Mesodermal cell (in vitro differentiated cells): ENCODE results near the gene ARHGAP45.
"Not testable (repeated sequence)": the region's sequence is repeated elsewhere in the genome, so short reads cannot be mapped to it uniquely, and the experiment has no call there.

ENCODE experiments used
- H3K27ac ChIP-seq: 2 replicates; pipeline ENCODE4 v1.7.0; 2013; ENCODE audit warnings: mild to moderate bottlenecking, low read depth, low read length, moderate library complexity; ENCODE audit not compliant: severe bottlenecking
- H3K36me3 ChIP-seq: 2 replicates; pipeline ENCODE4 v1.7.1; 2013; ENCODE audit warnings: mild to moderate bottlenecking, low read length, moderate library complexity; ENCODE audit not compliant: control insufficient read depth, insufficient read depth
- H3K4me1 ChIP-seq: one replicate; pipeline ENCODE4 v1.7.1; 2013; ENCODE audit warnings: mild to moderate bottlenecking, low read length; ENCODE audit not compliant: insufficient read depth, control insufficient read depth, poor library complexity, severe bottlenecking
- H3K4me3 ChIP-seq: 2 replicates; pipeline ENCODE4 v1.7.0; 2013; ENCODE audit warnings: low read length, control low read depth, mild to moderate bottlenecking; ENCODE audit not compliant: insufficient read depth, poor library complexity, severe bottlenecking; ENCODE audit errors: extremely low read depth
- H3K9me3 ChIP-seq: 2 replicates; pipeline ENCODE4 v1.7.1; 2013; ENCODE audit warnings: mild to moderate bottlenecking, low read length, moderate library complexity; ENCODE audit not compliant: control insufficient read depth
- WGBS, 2 experiments: methylation state at CpG; one replicate each; pipeline ENCODE4 v1.1.5; 2013; ENCODE audit warnings: missing lambda C conversion rate in 2 of 2; ENCODE audit not compliant: insufficient coverage in 2 of 2; 5-methylcytosine and 5-hydroxymethylcytosine counted together

ARHGAP45 gene

GRCh38 chr19:1110809-1111640, 44.1 kb downstream of the ARHGAP45 start:
- 87 to 94% methylated on average over 12 to 15 of the region's 18 CpGs for WGBS, 2 experiments
- H3K27ac ChIP-seq = no peak overlapping the region
- H3K9me3 ChIP-seq = no peaks in the 10 kb centered on the region
- peaks cover 46% of the 10 kb centered on the region for H3K36me3 ChIP-seq
- no peak overlapping the region for H3K4me3 ChIP-seq
- H3K4me1 ChIP-seq = peaks cover 14% of the 10 kb centered on the region

GRCh38 chr19:1111641-1112267, 44.8 kb downstream of the ARHGAP45 start:
- peaks cover 10% of the 10 kb centered on the region for H3K4me1 ChIP-seq
- no peak overlapping the region for H3K4me3 ChIP-seq
- peaks cover 44% of the 10 kb centered on the region for H3K36me3 ChIP-seq
- no peak overlapping the region for H3K27ac ChIP-seq
- WGBS, 2 experiments = 97 to 98% methylated on average over 10 to 14 of the region's 18 CpGs
- no peaks in the 10 kb centered on the region for H3K9me3 ChIP-seq

GRCh38 chr19:1112268-1113029, 45.5 kb downstream of the ARHGAP45 start:
- no peak overlapping the region for H3K4me3 ChIP-seq
- no peak overlapping the region for H3K27ac ChIP-seq
- WGBS, 2 experiments = 91% methylated on average over 62 to 65 of the region's 71 CpGs
- H3K4me1 ChIP-seq = peaks cover 6% of the 10 kb centered on the region
- no peaks in the 10 kb centered on the region for H3K9me3 ChIP-seq
- peaks cover 44% of the 10 kb centered on the region for H3K36me3 ChIP-seq

DNA sequence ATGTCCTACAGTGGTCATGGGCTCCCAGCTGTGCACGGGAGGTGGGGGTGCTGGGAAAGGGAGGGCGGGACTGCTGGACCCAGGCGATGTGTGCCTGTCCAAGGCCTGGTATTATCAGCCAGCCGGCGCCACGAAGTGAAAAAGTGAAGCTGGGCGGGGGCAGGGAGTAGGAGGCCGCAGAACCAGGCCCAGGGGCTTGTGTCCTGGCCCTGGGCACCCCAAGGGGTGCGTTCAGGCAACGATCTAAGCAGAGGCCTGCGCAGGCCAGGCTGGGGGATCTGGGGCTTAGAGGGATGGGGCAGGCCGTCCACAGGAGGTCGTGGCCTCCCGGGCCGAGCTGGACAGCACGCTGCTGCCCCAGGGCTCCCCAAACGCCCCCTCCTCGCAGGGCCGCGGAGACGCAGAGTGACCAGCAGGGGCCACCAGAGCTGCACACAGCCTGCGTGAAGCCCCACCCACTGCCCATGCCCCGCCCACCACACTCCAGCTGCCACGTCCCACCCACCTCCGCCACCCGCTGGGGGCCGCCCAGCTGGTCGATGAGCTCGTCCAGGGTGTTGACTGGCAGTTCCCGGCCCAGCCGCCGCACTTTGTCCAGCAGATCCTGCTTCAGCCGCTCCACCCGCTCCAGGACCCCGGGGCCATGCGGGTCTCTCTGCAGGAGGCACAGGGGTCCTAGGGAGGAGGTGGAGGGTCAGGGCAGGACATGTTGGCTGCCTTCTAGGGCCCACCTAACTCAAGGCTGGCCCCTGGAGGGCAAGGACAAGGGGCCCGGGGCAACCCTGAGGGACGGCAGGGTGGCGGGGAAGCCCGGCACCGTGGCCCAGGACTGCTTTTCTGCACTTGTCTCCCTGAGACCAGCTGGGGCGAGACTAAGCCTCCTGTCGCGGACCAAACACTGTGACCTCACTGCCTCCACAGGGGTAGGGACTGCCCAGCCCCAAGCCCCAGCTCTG, 46.3 kb downstream of the ARHGAP45 start:
- Histone ChIP-seq H3K36me3 (peaks cover 52% of the 10 kb centered on the region), H3K9me3 (no peaks in the 10 kb centered on the region), H3K4me3 (no peak overlapping the region), H3K27ac (peak overlapping the region; percentile 86), H3K4me1 (peaks cover 6% of the 10 kb centered on the region)
- 53 to 65% methylated on average over 32 to 43 of the region's 44 CpGs for WGBS, 2 experiments

DNA sequence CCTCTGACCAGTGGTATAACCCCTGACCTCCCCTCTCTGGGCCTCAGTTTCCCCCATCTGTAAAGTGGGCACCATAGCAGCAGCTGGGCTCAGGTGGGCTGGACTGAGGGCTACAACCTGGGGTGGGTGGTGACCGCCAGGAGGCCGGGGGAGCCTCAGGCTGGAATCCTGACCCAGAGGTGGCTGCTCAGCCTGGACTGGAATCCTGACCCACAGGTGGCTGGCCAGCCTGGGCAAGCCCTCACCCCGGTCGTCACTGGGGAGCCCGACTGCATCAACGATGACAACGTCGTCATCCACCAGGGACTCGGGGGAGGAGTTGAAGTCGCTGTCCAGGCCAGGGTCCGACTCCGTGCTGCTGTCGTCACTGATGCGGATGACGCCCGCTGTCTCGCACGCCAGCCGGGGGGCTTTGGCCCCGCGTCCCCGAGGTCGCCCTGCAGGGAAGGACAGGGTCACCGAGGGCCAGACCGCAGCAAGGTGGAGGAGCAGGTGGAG, 47.1 kb downstream of the ARHGAP45 start:
- H3K4me3 ChIP-seq = no peak overlapping the region
- 95 to 96% methylated on average over 20 to 25 of the region's 25 CpGs for WGBS, 2 experiments

GRCh38 chr19:1114728-1115127, 47.8 kb downstream of the ARHGAP45 start:
- H3K36me3 ChIP-seq = peaks cover 63% of the 10 kb centered on the region
- not testable (repeated sequence) for H3K4me1 ChIP-seq, H3K4me3 ChIP-seq, H3K27ac ChIP-seq, H3K9me3 ChIP-seq
- 93 to 98% methylated on average over 3 to 8 of the region's 9 CpGs for WGBS, 2 experiments

More for the DNA sequence above, 47.1 kb downstream of the ARHGAP45 start:
- H3K9me3 ChIP-seq = no peaks in the 10 kb centered on the region
- H3K27ac ChIP-seq = peak overlapping the region; percentile 86
- peaks cover 6% of the 10 kb centered on the region for H3K4me1 ChIP-seq
- peaks cover 58% of the 10 kb centered on the region for H3K36me3 ChIP-seq

DNA sequence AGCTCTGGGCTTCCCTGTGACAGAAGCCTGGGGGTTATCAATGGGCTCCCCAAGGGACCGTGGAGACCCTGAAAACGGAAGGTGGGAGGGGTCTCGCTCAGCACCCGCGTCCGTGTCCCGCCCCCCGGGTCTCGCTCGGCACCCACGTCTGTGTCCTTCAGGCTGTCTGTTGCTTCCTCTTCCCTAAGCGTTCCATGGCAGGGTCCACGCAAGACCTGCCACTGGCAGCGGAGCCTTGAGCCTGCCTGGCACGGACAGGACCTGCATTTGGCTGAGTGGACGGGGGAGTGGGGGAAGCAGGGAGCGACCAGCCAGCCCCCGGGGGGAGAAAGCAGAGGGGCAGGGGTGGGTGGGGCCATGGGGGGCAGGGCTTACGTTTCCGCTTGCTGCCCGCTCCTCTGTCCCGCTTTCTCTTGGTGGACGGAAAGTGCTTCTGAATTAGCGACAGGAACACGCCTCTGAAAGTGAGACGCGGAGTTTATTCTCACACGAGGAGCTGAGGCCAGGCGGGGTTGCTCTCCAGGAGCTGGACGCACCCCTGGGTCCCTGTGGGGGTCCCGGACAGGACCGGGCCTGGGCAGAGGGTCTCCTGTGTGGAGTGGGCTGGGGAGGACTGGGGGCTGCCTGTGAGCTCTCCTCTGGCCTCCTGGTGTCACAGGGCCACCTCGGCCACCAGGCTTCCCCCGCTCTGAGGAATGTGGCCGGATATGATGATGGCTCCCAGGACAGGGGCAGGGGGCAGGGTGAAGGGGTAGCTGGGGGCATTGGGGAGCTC, 48.9 kb downstream of the ARHGAP45 start:
- Histone ChIP-seq H3K27ac (no peak overlapping the region), H3K4me1 (peaks cover 6% of the 10 kb centered on the region), H3K36me3 (peaks cover 69% of the 10 kb centered on the region), H3K9me3 (no peaks in the 10 kb centered on the region), H3K4me3 (no peak overlapping the region)
- 94% methylated on average over 25 to 29 of the region's 35 CpGs for WGBS, 2 experiments

GRCh38 chr19:1116726-1117581, 50.0 kb downstream of the ARHGAP45 start:
- Histone ChIP-seq H3K4me1 (peaks cover 6% of the 10 kb centered on the region), H3K9me3 (no peaks in the 10 kb centered on the region), H3K27ac (no peak overlapping the region), H3K4me3 (no peak overlapping the region), H3K36me3 (peaks cover 74% of the 10 kb centered on the region)
- 92 to 93% methylated on average over 48 to 52 of the region's 52 CpGs for WGBS, 2 experiments

- Histone ChIP-seq H3K27ac (no peak overlapping the region), H3K4me3 (no peak overlapping the region), H3K4me1 (peaks cover 6% of the 10 kb centered on the region), H3K9me3 (no peaks in the 10 kb centered on the region), H3K36me3 (peaks cover 73% of the 10 kb centered on the region)
- 95 to 97% methylated on average over 15 to 16 of the region's 16 CpGs for WGBS, 2 experiments
These were observed 50.7 kb downstream of the ARHGAP45 start for GRCh38 chr19:1117654-1118053.
